OCI-LY3 (cell line): ENCODE results near the gene CYFIP2.
A peak's percentile ranks its signal among the peaks of the same experiment; 100 is the strongest.

ENCODE experiments used
- H2AFZ ChIP-seq: fragments of 200-600, 300-600 bp; shearing (Covaris generic); 2 replicates; pipeline ENCODE4 v1.6.0; 2014; ENCODE audit warnings: antibody characterized with exemption, low read depth, low read length
- H3K27ac ChIP-seq: fragments of 200-600, 300-600 bp; sonication (generic); 2 replicates; pipeline ENCODE4 v1.5.1; 2014; ENCODE audit warnings: mild to moderate bottlenecking, low read length, moderate library complexity, mixed read lengths
- H3K27me3 ChIP-seq: fragments of 200-600, 300-600 bp; sonication (generic); 2 replicates; pipeline ENCODE4 v1.6.1; 2014; ENCODE audit warnings: low read depth, low read length, mixed read lengths
- H3K36me3 ChIP-seq: fragments of 200-600, 300-600 bp; sonication (generic); replicated peaks from 2 replicates; pipeline ENCODE3; 2014; ENCODE audit warnings: low read depth, low read length, mixed read lengths
- H3K4me1 ChIP-seq: fragments of 300-600, 200-600 bp; sonication (generic); 2 replicates; pipeline ENCODE4 v1.6.1; 2014; ENCODE audit warnings: low read length, mixed read lengths
- H3K4me2 ChIP-seq: fragments of 200-600, 300-600 bp; sonication (generic); 2 replicates; pipeline ENCODE4 v1.6.1; 2014; ENCODE audit warnings: low read length, mixed read lengths
- H3K4me3 ChIP-seq: fragments of 300-600, 200-600 bp; sonication (generic); 2 replicates; pipeline ENCODE4 v1.5.1; 2014; ENCODE audit warnings: antibody characterized with exemption, mild to moderate bottlenecking, low read length, moderate library complexity
- H3K79me2 ChIP-seq: fragments of 300-600, 200-600 bp; shearing (Covaris generic); 2 replicates; pipeline ENCODE4 v1.6.1; 2014; ENCODE audit warnings: mild to moderate bottlenecking, low read length, mixed read lengths
- H3K9ac ChIP-seq: fragments of 300-600, 200-600 bp; shearing (Covaris generic); 2 replicates; pipeline ENCODE4 v1.6.0; 2014; ENCODE audit warnings: mild to moderate bottlenecking, low read length, moderate library complexity
- H3K9me3 ChIP-seq: fragments of 200-600, 300-600 bp; shearing (Covaris generic); 2 replicates; pipeline ENCODE4 v1.6.1; 2014; ENCODE audit warnings: low read length, mixed read lengths; ENCODE audit not compliant: insufficient read depth
- H4K20me1 ChIP-seq: fragments of 200-600, 300-600 bp; sonication (generic); 2 replicates; pipeline ENCODE4 v1.6.1; 2016; ENCODE audit warnings: low read length, mixed read lengths; ENCODE audit not compliant: insufficient read depth
- EZH2phosphoT487 ChIP-seq: fragments of 200-600 bp; shearing (Covaris generic); IDR thresholded peaks from 2 replicates; pipeline ENCODE4 v1.6.1; 2018; ENCODE audit warnings: antibody characterized with exemption, mixed run types, low read depth
- TF ChIP-seq, protein P1 (sequence below): fragments of 200-600, 300-600 bp; sonication (generic); IDR thresholded peaks from 2 replicates; pipeline ENCODE4 v1.5.1; 2014; ENCODE audit warnings: antibody characterized with exemption, low read length, low read depth

CYFIP2 gene

DNA sequence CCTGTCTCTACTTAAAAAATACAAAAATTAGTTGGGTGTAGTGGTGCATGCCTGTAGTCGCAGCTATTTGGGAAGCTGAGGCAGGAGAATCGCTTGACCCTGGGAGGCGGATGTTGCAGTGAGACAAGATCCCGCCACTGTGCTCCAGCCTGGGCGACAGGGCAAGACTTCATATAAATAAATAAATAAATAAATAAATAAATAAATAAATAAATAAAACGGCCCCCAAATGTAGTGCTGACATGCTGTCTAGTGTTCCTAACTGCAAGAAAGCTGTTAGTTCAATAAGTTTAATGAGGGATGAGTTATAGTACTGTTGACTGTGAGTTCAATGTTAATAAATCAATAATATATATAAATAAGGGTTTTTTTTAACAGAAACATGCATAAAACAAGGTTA lies 7.5 kb upstream of the CYFIP2 start:
- H3K9ac ChIP-seq, result no peak overlapping the region
- no peak for TF ChIP-seq EZH2phosphoT487
- TF ChIP-seq, protein P1, sequence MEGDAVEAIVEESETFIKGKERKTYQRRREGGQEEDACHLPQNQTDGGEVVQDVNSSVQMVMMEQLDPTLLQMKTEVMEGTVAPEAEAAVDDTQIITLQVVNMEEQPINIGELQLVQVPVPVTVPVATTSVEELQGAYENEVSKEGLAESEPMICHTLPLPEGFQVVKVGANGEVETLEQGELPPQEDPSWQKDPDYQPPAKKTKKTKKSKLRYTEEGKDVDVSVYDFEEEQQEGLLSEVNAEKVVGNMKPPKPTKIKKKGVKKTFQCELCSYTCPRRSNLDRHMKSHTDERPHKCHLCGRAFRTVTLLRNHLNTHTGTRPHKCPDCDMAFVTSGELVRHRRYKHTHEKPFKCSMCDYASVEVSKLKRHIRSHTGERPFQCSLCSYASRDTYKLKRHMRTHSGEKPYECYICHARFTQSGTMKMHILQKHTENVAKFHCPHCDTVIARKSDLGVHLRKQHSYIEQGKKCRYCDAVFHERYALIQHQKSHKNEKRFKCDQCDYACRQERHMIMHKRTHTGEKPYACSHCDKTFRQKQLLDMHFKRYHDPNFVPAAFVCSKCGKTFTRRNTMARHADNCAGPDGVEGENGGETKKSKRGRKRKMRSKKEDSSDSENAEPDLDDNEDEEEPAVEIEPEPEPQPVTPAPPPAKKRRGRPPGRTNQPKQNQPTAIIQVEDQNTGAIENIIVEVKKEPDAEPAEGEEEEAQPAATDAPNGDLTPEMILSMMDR, result no peak

DNA sequence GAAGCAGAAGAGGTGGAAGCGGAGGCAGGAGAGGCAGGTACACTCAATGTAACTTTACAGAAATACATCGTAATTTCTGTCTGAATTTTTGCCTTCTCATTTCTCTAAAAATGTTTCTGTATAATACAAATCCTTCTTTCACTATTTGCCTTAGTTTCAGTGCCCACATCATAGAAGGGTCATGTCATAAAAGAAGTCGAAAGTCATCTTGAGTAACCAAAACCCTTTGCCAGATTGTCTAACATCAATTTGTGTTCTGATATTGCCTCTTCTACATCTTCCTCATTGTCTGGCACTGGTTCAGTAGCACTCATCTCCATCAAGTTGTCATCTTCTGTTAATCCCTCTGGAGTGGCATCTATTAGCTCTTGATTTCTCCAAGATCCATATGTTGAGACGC lies 6.2 kb upstream of the CYFIP2 start:
- H3K27ac ChIP-seq, result no peak overlapping the region
- H3K4me2 ChIP-seq, result no peak overlapping the region; the same call in 1 of the 2 replicates
- no peaks in the 10 kb centered on the region for H4K20me1 ChIP-seq
- H2AFZ ChIP-seq, result no peak overlapping the region
- H3K79me2 ChIP-seq, result no peaks in the 10 kb centered on the region
- H3K27me3 ChIP-seq, result peaks cover 8% of the 10 kb centered on the region
- H3K36me3 ChIP-seq, result no peaks in the 10 kb centered on the region
- H3K4me1 ChIP-seq, result peaks cover 18% of the 10 kb centered on the region
- TF ChIP-seq EZH2phosphoT487, result no peak
- TF ChIP-seq, protein P1, result no peak
- H3K9ac ChIP-seq, result no peak overlapping the region
- H3K4me3 ChIP-seq, result no peak overlapping the region
- H3K9me3 ChIP-seq, result no peaks in the 10 kb centered on the region

More for the DNA sequence above, 7.5 kb upstream of the CYFIP2 start:
- no peak overlapping the region for H3K4me2 ChIP-seq
- H3K27me3 ChIP-seq, result peaks cover 8% of the 10 kb centered on the region
- no peaks in the 10 kb centered on the region for H3K79me2 ChIP-seq
- H4K20me1 ChIP-seq, result no peaks in the 10 kb centered on the region
- no peak overlapping the region for H3K4me3 ChIP-seq
- H2AFZ ChIP-seq, result no peak overlapping the region
- H3K36me3 ChIP-seq, result no peaks in the 10 kb centered on the region
- peaks cover 12% of the 10 kb centered on the region for H3K4me1 ChIP-seq
- H3K27ac ChIP-seq, result no peak overlapping the region
- H3K9me3 ChIP-seq, result no peaks in the 10 kb centered on the region

DNA sequence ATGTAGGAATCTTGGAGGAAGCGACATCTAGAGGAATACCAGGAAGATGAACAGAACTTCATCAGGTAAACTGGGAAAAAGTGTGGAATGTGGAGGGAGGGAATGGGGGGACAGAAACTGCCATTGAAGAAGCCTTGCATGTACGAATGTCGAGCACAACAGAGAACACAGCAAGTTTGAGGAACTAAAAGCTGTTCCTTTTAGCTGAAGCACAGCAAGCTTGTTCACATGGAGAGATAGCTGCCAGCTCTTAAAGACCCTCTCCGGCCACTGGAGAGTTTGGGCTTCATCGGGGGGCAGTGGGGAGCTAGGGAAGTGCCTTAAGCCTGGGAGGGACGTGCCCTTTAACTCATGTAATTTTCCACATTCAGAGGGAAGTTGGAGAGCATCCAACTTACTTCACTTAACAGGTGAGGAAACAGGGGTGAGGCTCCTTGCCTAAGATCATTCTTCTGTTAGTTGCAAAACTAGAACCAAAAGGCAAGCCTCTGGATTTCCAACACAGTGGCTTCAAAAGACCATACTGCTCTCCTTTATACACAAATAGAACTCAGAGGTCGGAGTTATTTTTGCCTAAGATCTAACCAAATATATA lies 2.3 kb upstream of the CYFIP2 start:
- H3K36me3 ChIP-seq, result peaks cover 8% of the 10 kb centered on the region
- H3K9ac ChIP-seq, result no peak overlapping the region
- no peak overlapping the region for H3K27ac ChIP-seq
- H3K79me2 ChIP-seq, result peaks cover 23% of the 10 kb centered on the region
- H3K4me1 ChIP-seq, result peaks cover 32% of the 10 kb centered on the region
- peaks cover 8% of the 10 kb centered on the region for H3K27me3 ChIP-seq
- H3K4me2 ChIP-seq, result peak overlapping the region; percentile 54
- H3K9me3 ChIP-seq, result no peaks in the 10 kb centered on the region
- peaks cover 4% of the 10 kb centered on the region; the same call in 1 of the 2 replicates for H4K20me1 ChIP-seq
- TF ChIP-seq, protein P1, result no peak
- no peak for TF ChIP-seq EZH2phosphoT487
- H3K4me3 ChIP-seq, result 0 out of 2 replicates have a peak overlapping the region, but pooled peaks have one; percentile 27
- peak overlapping the region; percentile 63 for H2AFZ ChIP-seq

DNA sequence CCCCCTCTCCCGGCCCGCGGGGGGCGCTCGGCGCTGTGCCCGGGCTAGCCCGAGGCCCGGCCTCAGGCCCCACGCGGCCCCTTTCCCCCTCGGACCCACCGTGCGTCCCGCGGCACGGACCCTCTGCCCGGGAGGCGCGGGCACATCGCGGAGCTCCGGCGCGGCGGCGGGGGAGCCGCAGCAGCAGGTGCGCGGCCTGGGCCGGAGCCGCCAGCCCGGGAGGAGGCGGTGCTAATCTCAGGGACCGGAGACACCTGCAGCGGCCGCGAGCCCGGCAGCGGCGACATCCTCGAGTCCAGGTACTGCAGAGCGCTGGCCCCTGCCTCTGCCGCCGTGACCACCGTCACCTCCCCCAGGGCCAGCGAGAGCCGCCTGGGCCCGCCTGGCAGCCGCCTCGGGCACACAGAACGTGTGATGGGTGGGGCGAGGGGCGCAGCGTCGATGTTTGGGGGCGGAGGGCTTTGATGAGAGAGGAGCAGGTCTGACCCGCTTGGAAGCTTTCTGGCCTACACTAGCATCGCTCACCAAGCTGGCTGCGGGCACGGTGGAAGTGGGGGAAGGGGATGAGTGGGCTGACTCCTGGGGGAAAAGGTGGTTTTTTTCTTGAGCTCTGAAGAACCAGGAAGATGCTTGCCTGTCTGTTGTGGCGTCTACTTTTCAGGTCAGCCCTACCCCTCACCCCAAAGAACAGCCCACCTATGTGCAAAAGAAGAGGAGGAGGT lies 524 bp downstream of the CYFIP2 start:
- H3K36me3 ChIP-seq, result peaks cover 10% of the 10 kb centered on the region
- H3K27ac ChIP-seq, result peak overlapping the region; percentile 50
- peaks cover 9% of the 10 kb centered on the region; the same call in 1 of the 2 replicates for H3K9me3 ChIP-seq
- no peak overlapping the region for H2AFZ ChIP-seq
- H3K4me3 ChIP-seq, result peak overlapping the region; percentile 97
- peaks cover under 1% of the 10 kb centered on the region for H3K27me3 ChIP-seq
- peak overlapping the region; percentile 75 for H3K9ac ChIP-seq
- peak overlapping the region; percentile 94 for H3K4me2 ChIP-seq
- peaks cover 34% of the 10 kb centered on the region for H3K4me1 ChIP-seq
- H4K20me1 ChIP-seq, result peaks cover 4% of the 10 kb centered on the region; the same call in 1 of the 2 replicates
- peaks cover 47% of the 10 kb centered on the region for H3K79me2 ChIP-seq
- TF ChIP-seq, protein P1, result no peak
- no peak for TF ChIP-seq EZH2phosphoT487
